ENCODE results near the gene S100A3. TPM values are rescaled to one million over a fixed set of nuclear protein-coding genes. Genes with fewer than 3 reads are reported as not detected.
"Not testable (repeated sequence)": the region's sequence is repeated elsewhere in the genome, so short reads cannot be mapped to it uniquely, and the experiment has no call there.

S100A3 gene
- polyA plus RNA-seq, 1 of the 3 experiments (the other 2 are of a cell fraction), result 11.8 TPM

DNA sequence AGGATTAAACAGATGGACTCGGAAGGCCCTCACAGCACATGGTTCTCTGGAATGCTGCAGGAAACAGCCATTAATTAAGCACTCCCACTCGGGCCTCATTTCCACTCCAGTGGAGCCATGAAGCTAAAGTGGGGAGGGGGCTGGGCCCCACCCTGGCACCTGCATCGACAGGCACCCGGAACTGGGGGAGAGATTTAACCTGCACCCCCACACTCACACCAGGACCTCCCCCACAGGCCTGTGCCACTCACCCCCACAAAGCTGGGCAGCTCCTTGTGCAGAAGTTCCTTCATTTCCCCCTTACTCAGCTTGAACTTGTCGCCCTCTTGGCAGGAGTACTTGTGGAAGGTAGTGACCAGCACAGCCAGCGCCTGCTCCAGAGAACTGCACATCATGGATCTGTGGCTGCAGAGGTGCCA is 14.4 kb upstream of the S100A3 start (continued):
- TF ChIP-seq, protein P1, sequence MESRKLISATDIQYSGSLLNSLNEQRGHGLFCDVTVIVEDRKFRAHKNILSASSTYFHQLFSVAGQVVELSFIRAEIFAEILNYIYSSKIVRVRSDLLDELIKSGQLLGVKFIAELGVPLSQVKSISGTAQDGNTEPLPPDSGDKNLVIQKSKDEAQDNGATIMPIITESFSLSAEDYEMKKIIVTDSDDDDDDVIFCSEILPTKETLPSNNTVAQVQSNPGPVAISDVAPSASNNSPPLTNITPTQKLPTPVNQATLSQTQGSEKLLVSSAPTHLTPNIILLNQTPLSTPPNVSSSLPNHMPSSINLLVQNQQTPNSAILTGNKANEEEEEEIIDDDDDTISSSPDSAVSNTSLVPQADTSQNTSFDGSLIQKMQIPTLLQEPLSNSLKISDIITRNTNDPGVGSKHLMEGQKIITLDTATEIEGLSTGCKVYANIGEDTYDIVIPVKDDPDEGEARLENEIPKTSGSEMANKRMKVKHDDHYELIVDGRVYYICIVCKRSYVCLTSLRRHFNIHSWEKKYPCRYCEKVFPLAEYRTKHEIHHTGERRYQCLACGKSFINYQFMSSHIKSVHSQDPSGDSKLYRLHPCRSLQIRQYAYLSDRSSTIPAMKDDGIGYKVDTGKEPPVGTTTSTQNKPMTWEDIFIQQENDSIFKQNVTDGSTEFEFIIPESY (IDR thresholded peaks at IDR 0.05; ENCODE audit: borderline replicate concordance, low read depth), result no peak
- TF ChIP-seq GABPA (IDR thresholded peaks at IDR 0.05; ENCODE audit: low read depth) (no peak), RXRA (IDR thresholded peaks at IDR 0.05; ENCODE audit: borderline replicate concordance, low read depth) (no peak), FOSL2 (IDR thresholded peaks at IDR 0.05; ENCODE audit: borderline replicate concordance, low read depth) (no peak)
- TF ChIP-seq, protein P2, sequence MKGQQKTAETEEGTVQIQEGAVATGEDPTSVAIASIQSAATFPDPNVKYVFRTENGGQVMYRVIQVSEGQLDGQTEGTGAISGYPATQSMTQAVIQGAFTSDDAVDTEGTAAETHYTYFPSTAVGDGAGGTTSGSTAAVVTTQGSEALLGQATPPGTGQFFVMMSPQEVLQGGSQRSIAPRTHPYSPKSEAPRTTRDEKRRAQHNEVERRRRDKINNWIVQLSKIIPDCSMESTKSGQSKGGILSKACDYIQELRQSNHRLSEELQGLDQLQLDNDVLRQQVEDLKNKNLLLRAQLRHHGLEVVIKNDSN (IDR thresholded peaks at IDR 0.05; ENCODE audit: borderline replicate concordance, low read depth), result no peak

DNA sequence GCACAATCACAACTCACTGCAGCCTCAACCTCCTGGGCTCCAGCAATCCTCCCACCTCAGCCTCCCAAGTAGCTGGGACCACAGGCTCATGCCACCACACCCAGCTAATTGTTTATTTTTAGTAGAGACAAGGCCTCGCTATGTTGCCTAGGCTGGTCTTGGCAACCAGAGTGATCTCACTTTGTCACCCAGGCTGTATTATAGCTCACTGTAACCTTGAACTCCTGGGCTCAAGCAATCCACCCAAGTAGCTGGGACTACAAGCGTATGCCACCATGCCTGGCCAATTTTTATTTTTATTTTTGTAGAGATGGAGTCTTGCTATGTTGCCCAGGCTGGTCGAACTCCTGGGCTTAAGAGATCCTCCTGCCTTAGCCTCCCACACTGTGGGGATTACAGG is 13.0 kb upstream of the S100A3 start:
- 94% methylated on average over 3 of the region's 3 CpGs for WGBS (ENCODE audit: low lambda C conversion rate)
- peaks cover 26% of the 10 kb centered on the region for H3K79me2 ChIP-seq (ENCODE audit: insufficient read depth)

DNA sequence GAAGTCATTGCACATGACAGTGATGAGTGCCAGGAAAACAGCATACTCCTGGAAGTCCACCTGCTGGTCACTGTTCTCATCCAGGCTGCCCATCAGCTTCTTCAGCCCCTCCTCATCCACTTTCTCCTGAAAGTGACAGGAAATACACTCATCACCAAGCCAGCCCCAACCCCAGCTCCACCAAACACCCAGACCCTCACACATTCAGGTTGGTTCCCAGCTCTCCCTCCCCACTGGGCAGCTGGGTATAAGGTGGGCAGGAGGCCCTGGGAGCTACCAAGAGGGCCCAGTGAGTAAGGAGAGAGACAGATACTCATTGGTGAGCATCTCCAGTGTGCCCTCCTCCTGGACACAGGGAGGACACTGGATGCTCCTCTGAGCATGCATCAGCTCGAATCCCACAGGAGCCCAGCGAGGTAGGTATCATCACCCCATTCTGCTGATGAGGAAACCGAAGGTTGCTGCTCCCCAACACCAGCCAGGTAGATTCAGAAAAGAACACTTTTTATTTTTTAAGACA is 12.5 kb upstream of the S100A3 start:
- no peaks in the 10 kb centered on the region for H3K36me3 ChIP-seq (replicated peaks in 1 of 2; ENCODE audit: control insufficient read depth in 1 of 2, insufficient read depth in 2 of 2, low read length in 1 of 2)
- ChIA-PET CTCF (interaction anchor here (0.7 to 7.2 kb wide), 8 partner anchors 9 to 210 kb away, joined by 3 to 81 read pairs (median 6); partner anchors contain the start of gene S100A6), POLR2A (no interaction called here)
- no peak overlapping the region for H3K9ac ChIP-seq
- no peak for DNase-seq
- H3K4me3 ChIP-seq (ENCODE audit: low read depth in 2 of 2, low read length in 1 of 2), result no peak overlapping the region
- H3K4me1 ChIP-seq (ENCODE audit: control insufficient read depth in 1 of 2, insufficient read depth in 2 of 2, low read depth in 1 of 2, low read length in 1 of 2), result peaks cover 15 to 27% of the 10 kb centered on the region in 2 experiments
- H2AFZ ChIP-seq (ENCODE audit: low read depth), result no peak overlapping the region
- WGBS (ENCODE audit: low lambda C conversion rate), result 93% methylated on average over 3 of the region's 3 CpGs
- H3K4me2 ChIP-seq, result no peak overlapping the region
- peaks cover 26% of the 10 kb centered on the region for H3K79me2 ChIP-seq (ENCODE audit: insufficient read depth)
- H3K27me3 ChIP-seq (ENCODE audit: insufficient read depth), result no peaks in the 10 kb centered on the region
- H3K9me3 ChIP-seq, result no peaks in the 10 kb centered on the region
- no peak overlapping the region for H3K27ac ChIP-seq (ENCODE audit: low read depth in 2 of 2, low read length in 1 of 2)
- H3F3A ChIP-seq (replicated peaks; ENCODE audit: insufficient read depth), result no peaks in the 10 kb centered on the region
- H4K20me1 ChIP-seq (ENCODE audit: insufficient read depth), result no peaks in the 10 kb centered on the region
- H3K9me2 ChIP-seq, result no peaks in the 10 kb centered on the region
- TF ChIP-seq, protein P3, sequence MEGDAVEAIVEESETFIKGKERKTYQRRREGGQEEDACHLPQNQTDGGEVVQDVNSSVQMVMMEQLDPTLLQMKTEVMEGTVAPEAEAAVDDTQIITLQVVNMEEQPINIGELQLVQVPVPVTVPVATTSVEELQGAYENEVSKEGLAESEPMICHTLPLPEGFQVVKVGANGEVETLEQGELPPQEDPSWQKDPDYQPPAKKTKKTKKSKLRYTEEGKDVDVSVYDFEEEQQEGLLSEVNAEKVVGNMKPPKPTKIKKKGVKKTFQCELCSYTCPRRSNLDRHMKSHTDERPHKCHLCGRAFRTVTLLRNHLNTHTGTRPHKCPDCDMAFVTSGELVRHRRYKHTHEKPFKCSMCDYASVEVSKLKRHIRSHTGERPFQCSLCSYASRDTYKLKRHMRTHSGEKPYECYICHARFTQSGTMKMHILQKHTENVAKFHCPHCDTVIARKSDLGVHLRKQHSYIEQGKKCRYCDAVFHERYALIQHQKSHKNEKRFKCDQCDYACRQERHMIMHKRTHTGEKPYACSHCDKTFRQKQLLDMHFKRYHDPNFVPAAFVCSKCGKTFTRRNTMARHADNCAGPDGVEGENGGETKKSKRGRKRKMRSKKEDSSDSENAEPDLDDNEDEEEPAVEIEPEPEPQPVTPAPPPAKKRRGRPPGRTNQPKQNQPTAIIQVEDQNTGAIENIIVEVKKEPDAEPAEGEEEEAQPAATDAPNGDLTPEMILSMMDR (IDR thresholded peaks at IDR 0.05), result no peak
- TF ChIP-seq NRF1 (IDR thresholded peaks at IDR 0.05; ENCODE audit: low read depth, low read length) (no peak), EP300 (IDR thresholded peaks at IDR 0.05; ENCODE audit: borderline replicate concordance in 1 of 2, low read depth in 1 of 2, low read length in 1 of 2) (no peak), RFX5 (IDR thresholded peaks at IDR 0.05; ENCODE audit: low read length) (no peak), TCF12 (IDR thresholded peaks at IDR 0.05) (no peak), YY1 (IDR thresholded peaks at IDR 0.05; ENCODE audit: low read depth) (no peak), ELF1 (IDR thresholded peaks at IDR 0.05) (no peak), GABPA (IDR thresholded peaks at IDR 0.05; ENCODE audit: low read depth) (no peak), NFIC (IDR thresholded peaks at IDR 0.05; ENCODE audit: borderline replicate concordance) (no peak), JUND (IDR thresholded peaks at IDR 0.05) (no peak), RAD21 (IDR thresholded peaks at IDR 0.05; ENCODE audit: low read length) (no peak), FOXJ3 (CRISPR knock-in tag; IDR thresholded peaks at IDR 0.05) (no peak), TAF1 (IDR thresholded peaks at IDR 0.05; ENCODE audit: borderline replicate concordance, low read depth, low read length) (no peak)
- TF ChIP-seq, protein P1 (IDR thresholded peaks at IDR 0.05; ENCODE audit: borderline replicate concordance, low read depth), result no peak
- TF ChIP-seq, protein P4, sequence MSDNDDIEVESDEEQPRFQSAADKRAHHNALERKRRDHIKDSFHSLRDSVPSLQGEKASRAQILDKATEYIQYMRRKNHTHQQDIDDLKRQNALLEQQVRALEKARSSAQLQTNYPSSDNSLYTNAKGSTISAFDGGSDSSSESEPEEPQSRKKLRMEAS (IDR thresholded peaks at IDR 0.05; ENCODE audit: low read depth), result no peak

More for the DNA sequence above, 13.0 kb upstream of the S100A3 start:
- H3F3A ChIP-seq (replicated peaks; ENCODE audit: insufficient read depth); H3K27me3 ChIP-seq (ENCODE audit: insufficient read depth); H3K27ac ChIP-seq (ENCODE audit: low read depth in 2 of 2, low read length in 1 of 2); H3K4me2 ChIP-seq; H3K9me2 ChIP-seq; H4K20me1 ChIP-seq (ENCODE audit: insufficient read depth); H3K36me3 ChIP-seq (replicated peaks in 1 of 2; ENCODE audit: control insufficient read depth in 1 of 2, insufficient read depth in 2 of 2, low read length in 1 of 2); H3K9me3 ChIP-seq; DNase-seq; H3K9ac ChIP-seq; H3K4me3 ChIP-seq (ENCODE audit: low read depth in 2 of 2, low read length in 1 of 2); H2AFZ ChIP-seq (ENCODE audit: low read depth); POLR2A ChIA-PET: not testable (repeated sequence)
- CTCF ChIA-PET, result interaction anchor here (0.7 to 7.2 kb wide), 7 partner anchors 9 to 53 kb away, joined by 3 to 81 read pairs (median 5); partner anchors contain the start of gene S100A6
- peaks cover 20 to 32% of the 10 kb centered on the region in 2 experiments for H3K4me1 ChIP-seq (ENCODE audit: control insufficient read depth in 1 of 2, insufficient read depth in 2 of 2, low read depth in 1 of 2, low read length in 1 of 2)
